Astrocyte of the cerebellum (primary cell): ENCODE results near the gene PCOLCE2.
A peak's percentile ranks its signal among the peaks of the same experiment; 100 is the strongest.

Experiments used
- DNase-seq: peaks from one replicate; pipeline ENCODE4 v3.0.0-alpha.2; 2011; ENCODE audit warnings: low read depth
- H3K4me3 ChIP-seq: 2 replicates; pipeline ENCODE4 v1.5.1; 2011; ENCODE audit warnings: mild to moderate bottlenecking, low read depth, low read length, moderate library complexity
- in situ Hi-C: cut with HindIII; loops from 2 replicates; pipeline ENCODE4 v1.10.0; 2017; ENCODE audit warnings: low sequenced_read_pairs
- TF ChIP-seq, protein P1 (sequence below): IDR thresholded peaks from 2 replicates; pipeline ENCODE4 v1.5.1; 2012; ENCODE audit warnings: low read length, low read depth, moderate library complexity, mild to moderate bottlenecking; ENCODE audit errors: missing control alignments

Gene PCOLCE2

DNA sequence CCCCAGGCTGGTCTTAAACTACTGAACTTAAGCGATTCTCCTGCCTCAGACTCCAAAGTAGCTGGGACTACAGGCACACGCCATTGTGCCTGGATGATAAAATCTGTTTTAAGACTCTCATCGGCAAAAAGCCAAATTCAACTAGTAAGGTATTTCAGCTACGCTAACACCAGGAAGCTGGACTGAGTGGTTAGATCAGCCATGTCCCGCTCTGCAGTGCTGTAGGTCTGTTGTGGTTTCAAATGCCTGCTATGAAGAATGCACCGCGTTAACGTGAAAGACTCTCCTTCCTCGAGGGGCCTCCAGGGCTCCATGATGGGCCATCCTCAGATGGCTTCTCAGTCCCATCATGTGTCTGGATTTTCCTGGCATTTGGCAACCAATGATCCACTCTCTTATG lies 70.2 kb downstream of the PCOLCE2 start:
- DNase-seq: no peak
- TF ChIP-seq, protein P1, sequence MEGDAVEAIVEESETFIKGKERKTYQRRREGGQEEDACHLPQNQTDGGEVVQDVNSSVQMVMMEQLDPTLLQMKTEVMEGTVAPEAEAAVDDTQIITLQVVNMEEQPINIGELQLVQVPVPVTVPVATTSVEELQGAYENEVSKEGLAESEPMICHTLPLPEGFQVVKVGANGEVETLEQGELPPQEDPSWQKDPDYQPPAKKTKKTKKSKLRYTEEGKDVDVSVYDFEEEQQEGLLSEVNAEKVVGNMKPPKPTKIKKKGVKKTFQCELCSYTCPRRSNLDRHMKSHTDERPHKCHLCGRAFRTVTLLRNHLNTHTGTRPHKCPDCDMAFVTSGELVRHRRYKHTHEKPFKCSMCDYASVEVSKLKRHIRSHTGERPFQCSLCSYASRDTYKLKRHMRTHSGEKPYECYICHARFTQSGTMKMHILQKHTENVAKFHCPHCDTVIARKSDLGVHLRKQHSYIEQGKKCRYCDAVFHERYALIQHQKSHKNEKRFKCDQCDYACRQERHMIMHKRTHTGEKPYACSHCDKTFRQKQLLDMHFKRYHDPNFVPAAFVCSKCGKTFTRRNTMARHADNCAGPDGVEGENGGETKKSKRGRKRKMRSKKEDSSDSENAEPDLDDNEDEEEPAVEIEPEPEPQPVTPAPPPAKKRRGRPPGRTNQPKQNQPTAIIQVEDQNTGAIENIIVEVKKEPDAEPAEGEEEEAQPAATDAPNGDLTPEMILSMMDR: no peak
- in situ Hi-C loops: no loop called here
- H3K4me3 ChIP-seq: no peak overlapping the region

DNA sequence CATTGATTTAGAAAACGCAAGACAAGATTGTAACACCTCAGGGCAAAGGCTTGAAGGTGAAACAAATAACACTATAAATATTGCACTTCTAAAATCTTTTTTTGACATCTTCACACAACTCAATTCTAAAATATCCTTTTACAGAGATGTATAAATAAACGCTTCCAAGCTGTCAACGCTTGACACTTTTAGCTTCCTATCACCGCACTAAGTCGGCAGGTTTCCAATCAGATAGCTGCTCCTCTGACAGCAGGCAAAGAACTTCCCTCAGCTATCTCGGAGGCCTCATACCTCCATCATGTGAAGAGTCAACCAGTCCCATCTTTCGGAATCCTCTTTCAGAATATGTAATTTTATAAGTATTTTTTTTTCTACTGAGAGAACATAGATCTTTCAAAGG lies 71.0 kb downstream of the PCOLCE2 start:
- no peak overlapping the region for H3K4me3 ChIP-seq
- in situ Hi-C loops: no loop called here
- no peak for DNase-seq
- TF ChIP-seq, protein P1: no peak

DNA sequence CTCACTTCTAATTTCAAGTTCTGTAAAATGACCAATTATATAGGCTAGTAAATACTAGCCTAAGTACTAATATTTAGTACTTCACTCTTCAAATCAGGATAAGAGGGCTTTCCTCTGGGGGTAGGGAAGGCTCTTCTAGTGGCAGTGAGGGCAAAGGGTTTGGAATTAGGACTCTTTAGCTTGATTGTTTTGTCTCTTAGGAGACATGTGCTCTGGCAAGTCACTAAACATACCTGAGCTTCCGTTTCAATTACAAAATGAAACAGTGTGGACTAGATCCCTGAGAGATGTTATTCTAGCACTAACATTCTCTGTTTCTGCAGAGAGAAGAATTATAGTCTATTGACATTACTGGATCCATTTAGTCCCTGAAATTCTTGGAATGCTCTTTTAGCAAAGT lies 71.5 kb downstream of the PCOLCE2 start:
- in situ Hi-C loops: no loop called here
- no peak overlapping the region for H3K4me3 ChIP-seq
- TF ChIP-seq, protein P1: no peak
- DNase-seq: no peak

GRCh38 chr3:142815803-142816202 lies 73.1 kb downstream of the PCOLCE2 start:
- DNase-seq: no peak
- TF ChIP-seq, protein P1: no peak
- in situ Hi-C loops: no loop called here
- H3K4me3 ChIP-seq: no peak overlapping the region

DNA sequence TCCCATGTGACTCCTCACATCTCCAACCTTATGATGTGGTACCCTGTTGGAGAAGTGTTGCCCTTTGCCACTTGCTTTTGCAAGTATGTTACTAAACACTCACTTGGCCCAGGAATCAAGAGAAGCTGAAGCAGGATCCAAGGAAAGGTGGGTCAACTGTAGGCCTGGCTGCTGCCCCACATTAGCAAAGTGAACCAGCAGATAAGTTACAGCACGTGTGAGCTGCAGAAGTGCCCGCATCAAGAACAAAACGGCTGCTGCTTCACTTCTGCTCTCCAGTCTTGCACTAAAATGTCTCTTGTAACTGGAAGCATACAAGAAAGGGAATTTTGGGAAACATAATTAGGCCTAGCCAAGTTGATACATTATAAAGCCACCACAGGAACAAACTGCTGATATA lies 79.6 kb downstream of the PCOLCE2 start:
- TF ChIP-seq, protein P1: no peak
- H3K4me3 ChIP-seq: no peak overlapping the region
- no peak for DNase-seq
- in situ Hi-C loops: no loop called here

GRCh38 chr3:142808103-142808917 lies 80.6 kb downstream of the PCOLCE2 start:
- in situ Hi-C loops: no loop called here
- no peak overlapping the region for H3K4me3 ChIP-seq
- TF ChIP-seq, protein P1: no peak
- DNase-seq: peak; percentile 27
